ENCODE results near the gene RNF130.

The RNF130 gene

GRCh38 chr5:180049185-180049548, 22.4 kb downstream of the RNF130 start:
- Histone ChIP-seq H3K27me3 (ENCODE audit: control insufficient read depth in 3 of 3, insufficient read depth in 3 of 3, low read depth in 1 of 3, low read length in 3 of 3) (no peaks in the 10 kb centered on the region), H2AK5ac (ENCODE audit: low read depth, low read length) (no peak overlapping the region), H2AFZ (ENCODE audit: low read length) (no peak overlapping the region), H2BK12ac (ENCODE audit: low read length) (no peak overlapping the region), H3K9ac (ENCODE audit: low read depth, low read length, poor library complexity) (no peak overlapping the region), H3K27ac (replicated peaks; ENCODE audit: low read length) (no peak overlapping the region), H2BK5ac (ENCODE audit: low read length) (no peak overlapping the region), H3K14ac (ENCODE audit: low read length) (no peak overlapping the region), H3K4me2 (ENCODE audit: insufficient read depth, low read length, poor library complexity, severe bottlenecking) (no peak overlapping the region), H4K91ac (ENCODE audit: low read depth, low read length, poor library complexity) (no peak overlapping the region), H3K4me3 (ENCODE audit: low read length in 2 of 2) (no peak overlapping the region), H3K36me3 (replicated peaks in 1 of 2; ENCODE audit: control insufficient read depth in 2 of 2, insufficient read depth in 2 of 2, low read length in 2 of 2) (peaks cover 14 to 47% of the 10 kb centered on the region in 2 donors), H3K79me1 (ENCODE audit: low read depth, low read length) (peaks cover 7% of the 10 kb centered on the region), H3K4me1 (ENCODE audit: control insufficient read depth in 2 of 2, insufficient read depth in 1 of 2, low read depth in 1 of 2, low read length in 2 of 2) (peaks cover 4 to 5% of the 10 kb centered on the region in 2 donors), H2BK120ac (ENCODE audit: low read depth, low read length) (no peak overlapping the region), H4K8ac (ENCODE audit: low read depth, low read length) (no peak overlapping the region), H3K18ac (ENCODE audit: low read length) (no peak overlapping the region), H3K23ac (ENCODE audit: low read depth, low read length, poor library complexity) (no peak overlapping the region), H2BK15ac (ENCODE audit: low read length) (no peak overlapping the region), H3K4ac (ENCODE audit: low read length) (no peak overlapping the region), H3K9me3 (replicated peaks in 1 of 2; ENCODE audit: control insufficient read depth in 2 of 2, insufficient read depth in 1 of 2, low read depth in 1 of 2, low read length in 2 of 2) (peaks cover 14 to 50% of the 10 kb centered on the region in 2 donors)
- DNase-seq (ENCODE audit: low spot score): no peak
- no CpG with 5 or more reads among the region's 2 CpGs for WGBS, 2 donors (ENCODE audit: extremely low coverage in 2 of 2, insufficient read length in 2 of 2, insufficient replicate concordance in 1 of 2)

- H4K8ac ChIP-seq (ENCODE audit: low read depth, low read length): no peak overlapping the region
- no peak overlapping the region for H3K9ac ChIP-seq (ENCODE audit: low read depth, low read length, poor library complexity)
- H3K18ac ChIP-seq (ENCODE audit: low read length): no peak overlapping the region
- no peak overlapping the region for H2AK5ac ChIP-seq (ENCODE audit: low read depth, low read length)
- H2BK120ac ChIP-seq (ENCODE audit: low read depth, low read length): no peak overlapping the region
- H3K23ac ChIP-seq (ENCODE audit: low read depth, low read length, poor library complexity): no peak overlapping the region
- H2AFZ ChIP-seq (ENCODE audit: low read length): no peak overlapping the region
- H2BK12ac ChIP-seq (ENCODE audit: low read length): no peak overlapping the region
- no peak overlapping the region for H2BK15ac ChIP-seq (ENCODE audit: low read length)
- peaks cover 16 to 54% of the 10 kb centered on the region in 2 donors for H3K9me3 ChIP-seq (replicated peaks in 1 of 2; ENCODE audit: control insufficient read depth in 2 of 2, insufficient read depth in 1 of 2, low read depth in 1 of 2, low read length in 2 of 2)
- H3K27me3 ChIP-seq (ENCODE audit: control insufficient read depth in 3 of 3, insufficient read depth in 3 of 3, low read depth in 1 of 3, low read length in 3 of 3): no peaks in the 10 kb centered on the region
- no peak overlapping the region for H3K4me2 ChIP-seq (ENCODE audit: insufficient read depth, low read length, poor library complexity, severe bottlenecking)
- peaks cover 9% of the 10 kb centered on the region for H3K79me1 ChIP-seq (ENCODE audit: low read depth, low read length)
- H3K14ac ChIP-seq (ENCODE audit: low read length): no peak overlapping the region
- H4K91ac ChIP-seq (ENCODE audit: low read depth, low read length, poor library complexity): no peak overlapping the region
- H3K4ac ChIP-seq (ENCODE audit: low read length): no peak overlapping the region
- H3K27ac ChIP-seq (replicated peaks; ENCODE audit: low read length): no peak overlapping the region
- peaks cover 4 to 5% of the 10 kb centered on the region in 2 donors for H3K4me1 ChIP-seq (ENCODE audit: control insufficient read depth in 2 of 2, insufficient read depth in 1 of 2, low read depth in 1 of 2, low read length in 2 of 2)
- H3K4me3 ChIP-seq (ENCODE audit: low read length in 2 of 2): no peak overlapping the region
- no CpG with 5 or more reads among the region's 8 CpGs for WGBS, 2 donors (ENCODE audit: extremely low coverage in 2 of 2, insufficient read length in 2 of 2, insufficient replicate concordance in 1 of 2)
- H2BK5ac ChIP-seq (ENCODE audit: low read length): no peak overlapping the region
- H3K36me3 ChIP-seq (replicated peaks in 1 of 2; ENCODE audit: control insufficient read depth in 2 of 2, insufficient read depth in 2 of 2, low read length in 2 of 2): peaks cover 14 to 57% of the 10 kb centered on the region in 2 donors
- DNase-seq (ENCODE audit: low spot score): no peak
Measured at GRCh38 chr5:180047667-180048066, 23.9 kb downstream of the RNF130 start.

- H4K91ac ChIP-seq (ENCODE audit: low read depth, low read length, poor library complexity): no peak overlapping the region
- H2BK15ac ChIP-seq (ENCODE audit: low read length): no peak overlapping the region
- H4K8ac ChIP-seq (ENCODE audit: low read depth, low read length): no peak overlapping the region
- no peak overlapping the region for H2AFZ ChIP-seq (ENCODE audit: low read length)
- H3K36me3 ChIP-seq (replicated peaks in 1 of 2; ENCODE audit: control insufficient read depth in 2 of 2, insufficient read depth in 2 of 2, low read length in 2 of 2): peaks cover 14 to 53% of the 10 kb centered on the region in 2 donors
- H3K23ac ChIP-seq (ENCODE audit: low read depth, low read length, poor library complexity): no peak overlapping the region
- H2AK5ac ChIP-seq (ENCODE audit: low read depth, low read length): no peak overlapping the region
- H3K18ac ChIP-seq (ENCODE audit: low read length): no peak overlapping the region
- H3K9ac ChIP-seq (ENCODE audit: low read depth, low read length, poor library complexity): no peak overlapping the region
- no peak overlapping the region for H2BK5ac ChIP-seq (ENCODE audit: low read length)
- no peak for DNase-seq (ENCODE audit: low spot score)
- H3K79me1 ChIP-seq (ENCODE audit: low read depth, low read length): peaks cover 9% of the 10 kb centered on the region
- H3K4me1 ChIP-seq (ENCODE audit: control insufficient read depth in 2 of 2, insufficient read depth in 1 of 2, low read depth in 1 of 2, low read length in 2 of 2): peaks cover 4 to 5% of the 10 kb centered on the region in 2 donors
- peaks cover 16 to 54% of the 10 kb centered on the region in 2 donors for H3K9me3 ChIP-seq (replicated peaks in 1 of 2; ENCODE audit: control insufficient read depth in 2 of 2, insufficient read depth in 1 of 2, low read depth in 1 of 2, low read length in 2 of 2)
- H3K4ac ChIP-seq (ENCODE audit: low read length): no peak overlapping the region
- no peak overlapping the region for H3K4me3 ChIP-seq (ENCODE audit: low read length in 2 of 2)
- no peak overlapping the region for H3K27ac ChIP-seq (replicated peaks; ENCODE audit: low read length)
- no peak overlapping the region for H3K4me2 ChIP-seq (ENCODE audit: insufficient read depth, low read length, poor library complexity, severe bottlenecking)
- WGBS, 2 donors (ENCODE audit: extremely low coverage in 2 of 2, insufficient read length in 2 of 2, insufficient replicate concordance in 1 of 2): no CpG with 5 or more reads among the region's 5 CpGs
- no peak overlapping the region for H2BK120ac ChIP-seq (ENCODE audit: low read depth, low read length)
- H3K14ac ChIP-seq (ENCODE audit: low read length): no peak overlapping the region
- no peak overlapping the region for H2BK12ac ChIP-seq (ENCODE audit: low read length)
- H3K27me3 ChIP-seq (ENCODE audit: control insufficient read depth in 3 of 3, insufficient read depth in 3 of 3, low read depth in 1 of 3, low read length in 3 of 3): no peaks in the 10 kb centered on the region
Measured at GRCh38 chr5:180046656-180047055, 24.9 kb downstream of the RNF130 start.

GRCh38 chr5:180045889-180046499, 25.6 kb downstream of the RNF130 start:
- no peak overlapping the region for H2AFZ ChIP-seq (ENCODE audit: low read length)
- H2BK120ac ChIP-seq (ENCODE audit: low read depth, low read length): no peak overlapping the region
- DNase-seq (ENCODE audit: low spot score): no peak
- no peak overlapping the region for H3K4me3 ChIP-seq (ENCODE audit: low read length in 2 of 2)
- H3K4ac ChIP-seq (ENCODE audit: low read length): no peak overlapping the region
- H3K18ac ChIP-seq (ENCODE audit: low read length): no peak overlapping the region
- H3K23ac ChIP-seq (ENCODE audit: low read depth, low read length, poor library complexity): no peak overlapping the region
- H2BK15ac ChIP-seq (ENCODE audit: low read length): no peak overlapping the region
- H3K4me2 ChIP-seq (ENCODE audit: insufficient read depth, low read length, poor library complexity, severe bottlenecking): no peak overlapping the region
- H3K14ac ChIP-seq (ENCODE audit: low read length): no peak overlapping the region
- H3K36me3 ChIP-seq (replicated peaks in 1 of 2; ENCODE audit: control insufficient read depth in 2 of 2, insufficient read depth in 2 of 2, low read length in 2 of 2): peaks cover 13 to 53% of the 10 kb centered on the region in 2 donors
- no peaks in the 10 kb centered on the region for H3K27me3 ChIP-seq (ENCODE audit: control insufficient read depth in 3 of 3, insufficient read depth in 3 of 3, low read depth in 1 of 3, low read length in 3 of 3)
- H4K91ac ChIP-seq (ENCODE audit: low read depth, low read length, poor library complexity): no peak overlapping the region
- no peak overlapping the region for H2BK12ac ChIP-seq (ENCODE audit: low read length)
- peaks cover 9% of the 10 kb centered on the region for H3K79me1 ChIP-seq (ENCODE audit: low read depth, low read length)
- H2AK5ac ChIP-seq (ENCODE audit: low read depth, low read length): no peak overlapping the region
- WGBS, 2 donors (ENCODE audit: extremely low coverage in 2 of 2, insufficient read length in 2 of 2, insufficient replicate concordance in 1 of 2): no CpG with 5 or more reads among the region's 30 CpGs
- H3K27ac ChIP-seq (replicated peaks; ENCODE audit: low read length): no peak overlapping the region
- no peak overlapping the region for H4K8ac ChIP-seq (ENCODE audit: low read depth, low read length)
- H2BK5ac ChIP-seq (ENCODE audit: low read length): no peak overlapping the region
- H3K4me1 ChIP-seq (ENCODE audit: control insufficient read depth in 2 of 2, insufficient read depth in 1 of 2, low read depth in 1 of 2, low read length in 2 of 2): peaks cover 5 to 6% of the 10 kb centered on the region in 2 donors
- H3K9ac ChIP-seq (ENCODE audit: low read depth, low read length, poor library complexity): no peak overlapping the region
- H3K9me3 ChIP-seq (replicated peaks in 1 of 2; ENCODE audit: control insufficient read depth in 2 of 2, insufficient read depth in 1 of 2, low read depth in 1 of 2, low read length in 2 of 2): peaks cover 16 to 51% of the 10 kb centered on the region in 2 donors
